HEK293 (cell line): ENCODE measurements around the gene KLHL8.

Source experiments
- BCL11A ChIP-seq: fragments of 450-650 bp; formaldehyde crosslinking; IDR thresholded peaks from 2 replicates; pipeline ENCODE4 v1.5.1; 2016; ENCODE audit warnings: low read depth, missing biosample characterization, missing genetic modification characterization
- HOXA7 ChIP-seq: sonication (generic); formaldehyde crosslinking; IDR thresholded peaks from 2 replicates; pipeline ENCODE4 v1.8.1; 2022; ENCODE audit warnings: missing genetic modification reagents, borderline replicate concordance
- IKZF3 ChIP-seq: fragments of 450-650 bp; IDR thresholded peaks from 2 replicates; pipeline ENCODE4 v1.5.0; 2018; ENCODE audit warnings: missing biosample characterization, mild to moderate bottlenecking, missing genetic modification characterization, moderate library complexity
- KLF9 ChIP-seq: fragments of 450-650 bp; formaldehyde crosslinking; IDR thresholded peaks from 2 replicates; pipeline ENCODE4 v1.5.1; 2016; ENCODE audit warnings: missing biosample characterization, missing genetic modification characterization, low read depth
- PRDM1 ChIP-seq: fragments of 450-650 bp; formaldehyde crosslinking; IDR thresholded peaks from 2 replicates; pipeline ENCODE4; 2016; ENCODE audit warnings: missing biosample characterization, missing genetic modification characterization
- SETDB1 ChIP-seq: IDR thresholded peaks from one replicate; pipeline ENCODE4 v1.6.1; 2017; ENCODE audit warnings: mild to moderate bottlenecking, low read length, moderate library complexity, mixed read lengths; ENCODE audit not compliant: insufficient read length
- ZFP3 ChIP-seq: fragments of 450-650 bp; formaldehyde crosslinking; IDR thresholded peaks from 2 replicates; pipeline ENCODE4 v1.5.1; 2016; ENCODE audit warnings: low read depth, missing biosample characterization, missing genetic modification characterization
- ZNF114 ChIP-seq: fragments of 450-650 bp; formaldehyde crosslinking; IDR thresholded peaks from 2 replicates; pipeline ENCODE4 v1.5.0; 2017; ENCODE audit warnings: missing biosample characterization, missing genetic modification characterization
- ZNF155 ChIP-seq: fragments of 450-650 bp; formaldehyde crosslinking; IDR thresholded peaks from 2 replicates; pipeline ENCODE4 v1.5.1; 2016; ENCODE audit warnings: missing biosample characterization, missing genetic modification characterization
- ZNF157 ChIP-seq: fragments of 450-650 bp; formaldehyde crosslinking; IDR thresholded peaks from 2 replicates; pipeline ENCODE4 v1.5.1; 2016; ENCODE audit warnings: missing biosample characterization, missing genetic modification characterization
- ZNF184 ChIP-seq: fragments of 450-650 bp; IDR thresholded peaks from 2 replicates; pipeline ENCODE4 v1.5.1; 2018; ENCODE audit warnings: missing biosample characterization, mild to moderate bottlenecking, missing genetic modification characterization
- ZNF202 ChIP-seq: fragments of 450-650 bp; formaldehyde crosslinking; IDR thresholded peaks from 2 replicates; pipeline ENCODE4 v1.5.1; 2016; ENCODE audit warnings: missing biosample characterization, missing genetic modification characterization, borderline replicate concordance
- ZNF221 ChIP-seq: fragments of 450-650 bp; formaldehyde crosslinking; IDR thresholded peaks from 2 replicates; pipeline ENCODE4 v1.5.1; 2017; ENCODE audit warnings: missing biosample characterization, missing genetic modification characterization, borderline replicate concordance
- ZNF248 ChIP-seq: fragments of 450-650 bp; formaldehyde crosslinking; IDR thresholded peaks from 2 replicates; pipeline ENCODE4 v1.5.1; 2017; ENCODE audit warnings: missing biosample characterization, missing genetic modification characterization
- ZNF433 ChIP-seq: fragments of 450-650 bp; formaldehyde crosslinking; IDR thresholded peaks from 2 replicates; pipeline ENCODE4 v1.5.1; 2016; ENCODE audit warnings: missing biosample characterization, missing genetic modification characterization, low read depth
- ZNF544 ChIP-seq: fragments of 450-650 bp; formaldehyde crosslinking; IDR thresholded peaks from 2 replicates; pipeline ENCODE4 v1.5.0; 2017; ENCODE audit warnings: missing biosample characterization, missing genetic modification characterization
- ZNF549 ChIP-seq: fragments of 450-650 bp; IDR thresholded peaks from 2 replicates; pipeline ENCODE4 v1.5.1; 2018; ENCODE audit warnings: missing biosample characterization, missing genetic modification characterization, mild to moderate bottlenecking, inconsistent platforms, moderate library complexity
- ZNF561 ChIP-seq: fragments of 450-650 bp; IDR thresholded peaks from 2 replicates; pipeline ENCODE4 v1.5.1; 2018; ENCODE audit warnings: missing biosample characterization, missing genetic modification characterization, borderline replicate concordance
- ZNF596 ChIP-seq: fragments of 450-650 bp; IDR thresholded peaks from 2 replicates; pipeline ENCODE4 v1.5.0; 2018; ENCODE audit warnings: missing biosample characterization, mild to moderate bottlenecking, missing genetic modification characterization, moderate library complexity
- ZNF629 ChIP-seq: fragments of 450-650 bp; formaldehyde crosslinking; IDR thresholded peaks from 2 replicates; pipeline ENCODE4 v1.5.1; 2017; ENCODE audit warnings: missing biosample characterization, missing genetic modification characterization
- ZNF776 ChIP-seq: fragments of 450-650 bp; formaldehyde crosslinking; IDR thresholded peaks from 2 replicates; pipeline ENCODE4 v1.5.0; 2017; ENCODE audit warnings: missing biosample characterization, missing genetic modification characterization, borderline replicate concordance
- ZNF830 ChIP-seq: fragments of 450-650 bp; IDR thresholded peaks from 2 replicates; pipeline ENCODE4 v1.5.0; 2018; ENCODE audit warnings: missing biosample characterization, missing genetic modification characterization, low read depth, mild to moderate bottlenecking, moderate library complexity
- ZXDB ChIP-seq: fragments of 450-650 bp; formaldehyde crosslinking; IDR thresholded peaks from 2 replicates; pipeline ENCODE4 v1.5.1; 2016; ENCODE audit warnings: missing biosample characterization, missing genetic modification characterization
- TF ChIP-seq, protein P1 (sequence below): fragments of 450-650 bp; formaldehyde crosslinking; IDR thresholded peaks from 2 replicates; pipeline ENCODE4 v1.5.1; 2016; ENCODE audit warnings: missing biosample characterization, missing genetic modification characterization, borderline replicate concordance
- TF ChIP-seq, protein P2 (sequence below): fragments of 450-650 bp; formaldehyde crosslinking; IDR thresholded peaks from 2 replicates; pipeline ENCODE4 v1.5.1; 2016; ENCODE audit warnings: missing biosample characterization, missing genetic modification characterization
- TF ChIP-seq, protein P3 (sequence below): fragments of 450-650 bp; formaldehyde crosslinking; IDR thresholded peaks from 2 replicates; pipeline ENCODE4 v1.5.1; 2016; ENCODE audit warnings: missing biosample characterization, missing genetic modification characterization, low read depth
- TF ChIP-seq, protein P4 (sequence below): fragments of 450-650 bp; formaldehyde crosslinking; IDR thresholded peaks from 2 replicates; pipeline ENCODE4; 2016; ENCODE audit warnings: missing biosample characterization, missing genetic modification characterization
- TF ChIP-seq, protein P5 (sequence below): fragments of 450-650 bp; IDR thresholded peaks from 2 replicates; pipeline ENCODE4 v1.5.1; 2018; ENCODE audit warnings: missing biosample characterization, missing genetic modification characterization

KLHL8 gene

DNA sequence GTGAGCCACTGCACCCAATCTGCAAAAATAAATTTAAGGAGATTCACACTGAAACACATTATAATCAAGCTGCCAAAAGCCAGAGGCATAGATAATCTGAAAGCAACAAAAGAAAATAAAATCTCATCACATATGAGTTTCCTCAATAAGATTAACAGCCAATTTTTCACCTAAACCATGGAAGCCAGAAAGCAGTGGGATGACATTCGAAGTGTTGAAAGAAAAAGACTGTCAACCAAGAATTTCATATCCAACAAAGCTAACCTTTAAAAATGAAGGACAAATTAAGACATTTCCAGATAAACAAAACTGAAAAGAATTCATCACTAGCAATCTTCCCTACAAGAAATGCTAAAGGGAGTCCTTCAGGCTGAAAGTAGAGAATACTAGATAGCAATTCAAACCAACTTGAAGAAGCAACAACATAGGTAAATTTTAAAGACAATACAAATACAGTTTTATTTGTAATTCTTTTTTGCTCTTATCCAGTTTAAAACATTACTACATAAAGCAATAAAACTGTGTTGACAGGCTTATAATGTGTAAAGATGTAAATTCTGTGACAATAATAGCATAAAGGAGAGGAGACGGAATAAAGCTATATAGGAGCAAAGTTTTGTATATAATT, 23.1 kb upstream of the KLHL8 start (continued):
- TF ChIP-seq, protein P1, sequence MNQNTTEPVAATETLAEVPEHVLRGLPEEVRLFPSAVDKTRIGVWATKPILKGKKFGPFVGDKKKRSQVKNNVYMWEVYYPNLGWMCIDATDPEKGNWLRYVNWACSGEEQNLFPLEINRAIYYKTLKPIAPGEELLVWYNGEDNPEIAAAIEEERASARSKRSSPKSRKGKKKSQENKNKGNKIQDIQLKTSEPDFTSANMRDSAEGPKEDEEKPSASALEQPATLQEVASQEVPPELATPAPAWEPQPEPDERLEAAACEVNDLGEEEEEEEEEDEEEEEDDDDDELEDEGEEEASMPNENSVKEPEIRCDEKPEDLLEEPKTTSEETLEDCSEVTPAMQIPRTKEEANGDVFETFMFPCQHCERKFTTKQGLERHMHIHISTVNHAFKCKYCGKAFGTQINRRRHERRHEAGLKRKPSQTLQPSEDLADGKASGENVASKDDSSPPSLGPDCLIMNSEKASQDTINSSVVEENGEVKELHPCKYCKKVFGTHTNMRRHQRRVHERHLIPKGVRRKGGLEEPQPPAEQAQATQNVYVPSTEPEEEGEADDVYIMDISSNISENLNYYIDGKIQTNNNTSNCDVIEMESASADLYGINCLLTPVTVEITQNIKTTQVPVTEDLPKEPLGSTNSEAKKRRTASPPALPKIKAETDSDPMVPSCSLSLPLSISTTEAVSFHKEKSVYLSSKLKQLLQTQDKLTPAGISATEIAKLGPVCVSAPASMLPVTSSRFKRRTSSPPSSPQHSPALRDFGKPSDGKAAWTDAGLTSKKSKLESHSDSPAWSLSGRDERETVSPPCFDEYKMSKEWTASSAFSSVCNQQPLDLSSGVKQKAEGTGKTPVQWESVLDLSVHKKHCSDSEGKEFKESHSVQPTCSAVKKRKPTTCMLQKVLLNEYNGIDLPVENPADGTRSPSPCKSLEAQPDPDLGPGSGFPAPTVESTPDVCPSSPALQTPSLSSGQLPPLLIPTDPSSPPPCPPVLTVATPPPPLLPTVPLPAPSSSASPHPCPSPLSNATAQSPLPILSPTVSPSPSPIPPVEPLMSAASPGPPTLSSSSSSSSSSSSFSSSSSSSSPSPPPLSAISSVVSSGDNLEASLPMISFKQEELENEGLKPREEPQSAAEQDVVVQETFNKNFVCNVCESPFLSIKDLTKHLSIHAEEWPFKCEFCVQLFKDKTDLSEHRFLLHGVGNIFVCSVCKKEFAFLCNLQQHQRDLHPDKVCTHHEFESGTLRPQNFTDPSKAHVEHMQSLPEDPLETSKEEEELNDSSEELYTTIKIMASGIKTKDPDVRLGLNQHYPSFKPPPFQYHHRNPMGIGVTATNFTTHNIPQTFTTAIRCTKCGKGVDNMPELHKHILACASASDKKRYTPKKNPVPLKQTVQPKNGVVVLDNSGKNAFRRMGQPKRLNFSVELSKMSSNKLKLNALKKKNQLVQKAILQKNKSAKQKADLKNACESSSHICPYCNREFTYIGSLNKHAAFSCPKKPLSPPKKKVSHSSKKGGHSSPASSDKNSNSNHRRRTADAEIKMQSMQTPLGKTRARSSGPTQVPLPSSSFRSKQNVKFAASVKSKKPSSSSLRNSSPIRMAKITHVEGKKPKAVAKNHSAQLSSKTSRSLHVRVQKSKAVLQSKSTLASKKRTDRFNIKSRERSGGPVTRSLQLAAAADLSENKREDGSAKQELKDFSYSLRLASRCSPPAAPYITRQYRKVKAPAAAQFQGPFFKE (tag by site-specific recombination), result no peak
- TF ChIP-seq ZNF155 (tag by site-specific recombination), result no peak
- no peak for TF ChIP-seq ZNF202 (tag by site-specific recombination)
- TF ChIP-seq ZNF830 (tag by site-specific recombination), result no peak
- TF ChIP-seq ZNF544 (tag by site-specific recombination), result no peak
- no peak for TF ChIP-seq ZNF596 (tag by site-specific recombination)
- TF ChIP-seq KLF9 (tag by site-specific recombination), result no peak
- TF ChIP-seq, protein P2, sequence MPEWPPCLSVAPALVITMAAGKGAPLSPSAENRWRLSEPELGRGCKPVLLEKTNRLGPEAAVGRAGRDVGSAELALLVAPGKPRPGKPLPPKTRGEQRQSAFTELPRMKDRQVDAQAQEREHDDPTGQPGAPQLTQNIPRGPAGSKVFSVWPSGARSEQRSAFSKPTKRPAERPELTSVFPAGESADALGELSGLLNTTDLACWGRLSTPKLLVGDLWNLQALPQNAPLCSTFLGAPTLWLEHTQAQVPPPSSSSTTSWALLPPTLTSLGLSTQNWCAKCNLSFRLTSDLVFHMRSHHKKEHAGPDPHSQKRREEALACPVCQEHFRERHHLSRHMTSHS (tag by site-specific recombination), result no peak
- 0 out of 2 replicates have a peak, but pooled peaks have one; percentile 10 for TF ChIP-seq ZNF629 (tag by site-specific recombination)
- TF ChIP-seq PRDM1, result no peak
- TF ChIP-seq ZNF776 (tag by site-specific recombination), result no peak
- TF ChIP-seq ZNF221 (tag by site-specific recombination), result no peak
- TF ChIP-seq SETDB1, result peak; percentile 100
- TF ChIP-seq, protein P3, sequence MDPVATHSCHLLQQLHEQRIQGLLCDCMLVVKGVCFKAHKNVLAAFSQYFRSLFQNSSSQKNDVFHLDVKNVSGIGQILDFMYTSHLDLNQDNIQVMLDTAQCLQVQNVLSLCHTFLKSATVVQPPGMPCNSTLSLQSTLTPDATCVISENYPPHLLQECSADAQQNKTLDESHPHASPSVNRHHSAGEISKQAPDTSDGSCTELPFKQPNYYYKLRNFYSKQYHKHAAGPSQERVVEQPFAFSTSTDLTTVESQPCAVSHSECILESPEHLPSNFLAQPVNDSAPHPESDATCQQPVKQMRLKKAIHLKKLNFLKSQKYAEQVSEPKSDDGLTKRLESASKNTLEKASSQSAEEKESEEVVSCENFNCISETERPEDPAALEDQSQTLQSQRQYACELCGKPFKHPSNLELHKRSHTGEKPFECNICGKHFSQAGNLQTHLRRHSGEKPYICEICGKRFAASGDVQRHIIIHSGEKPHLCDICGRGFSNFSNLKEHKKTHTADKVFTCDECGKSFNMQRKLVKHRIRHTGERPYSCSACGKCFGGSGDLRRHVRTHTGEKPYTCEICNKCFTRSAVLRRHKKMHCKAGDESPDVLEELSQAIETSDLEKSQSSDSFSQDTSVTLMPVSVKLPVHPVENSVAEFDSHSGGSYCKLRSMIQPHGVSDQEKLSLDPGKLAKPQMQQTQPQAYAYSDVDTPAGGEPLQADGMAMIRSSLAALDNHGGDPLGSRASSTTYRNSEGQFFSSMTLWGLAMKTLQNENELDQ (tag by site-specific recombination), result no peak
- TF ChIP-seq ZNF433 (tag by site-specific recombination), result no peak
- TF ChIP-seq, protein P4, sequence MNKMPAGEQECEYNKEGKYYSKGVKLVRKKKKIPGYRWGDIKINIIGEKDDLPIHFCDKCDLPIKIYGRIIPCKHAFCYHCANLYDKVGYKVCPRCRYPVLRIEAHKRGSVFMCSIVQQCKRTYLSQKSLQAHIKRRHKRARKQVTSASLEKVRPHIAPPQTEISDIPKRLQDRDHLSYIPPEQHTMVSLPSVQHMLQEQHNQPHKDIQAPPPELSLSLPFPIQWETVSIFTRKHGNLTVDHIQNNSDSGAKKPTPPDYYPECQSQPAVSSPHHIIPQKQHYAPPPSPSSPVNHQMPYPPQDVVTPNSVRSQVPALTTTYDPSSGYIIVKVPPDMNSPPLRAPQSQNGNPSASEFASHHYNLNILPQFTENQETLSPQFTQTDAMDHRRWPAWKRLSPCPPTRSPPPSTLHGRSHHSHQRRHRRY (tag by site-specific recombination), result no peak
- no peak for TF ChIP-seq HOXA7
- TF ChIP-seq IKZF3, result no peak
- no peak for TF ChIP-seq ZNF561 (tag by site-specific recombination)
- no peak for TF ChIP-seq ZNF114 (tag by site-specific recombination)
- TF ChIP-seq, protein P5, sequence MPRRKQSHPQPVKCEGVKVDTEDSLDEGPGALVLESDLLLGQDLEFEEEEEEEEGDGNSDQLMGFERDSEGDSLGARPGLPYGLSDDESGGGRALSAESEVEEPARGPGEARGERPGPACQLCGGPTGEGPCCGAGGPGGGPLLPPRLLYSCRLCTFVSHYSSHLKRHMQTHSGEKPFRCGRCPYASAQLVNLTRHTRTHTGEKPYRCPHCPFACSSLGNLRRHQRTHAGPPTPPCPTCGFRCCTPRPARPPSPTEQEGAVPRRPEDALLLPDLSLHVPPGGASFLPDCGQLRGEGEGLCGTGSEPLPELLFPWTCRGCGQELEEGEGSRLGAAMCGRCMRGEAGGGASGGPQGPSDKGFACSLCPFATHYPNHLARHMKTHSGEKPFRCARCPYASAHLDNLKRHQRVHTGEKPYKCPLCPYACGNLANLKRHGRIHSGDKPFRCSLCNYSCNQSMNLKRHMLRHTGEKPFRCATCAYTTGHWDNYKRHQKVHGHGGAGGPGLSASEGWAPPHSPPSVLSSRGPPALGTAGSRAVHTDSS, result no peak
- TF ChIP-seq ZNF248, result no peak
- TF ChIP-seq ZXDB (tag by site-specific recombination), result no peak
- TF ChIP-seq BCL11A (tag by site-specific recombination), result no peak
- no peak for TF ChIP-seq ZFP3 (tag by site-specific recombination)
- TF ChIP-seq ZNF157, result no peak
- no peak for TF ChIP-seq ZNF184 (tag by site-specific recombination)
- peak; percentile 75; the same call in 1 of the 2 replicates for TF ChIP-seq ZNF549 (tag by site-specific recombination)
